ENCODE results near the gene SH2D6. TPM values are rescaled to one million over a fixed set of nuclear protein-coding genes. Genes with fewer than 3 reads are reported as not detected.
"Not testable (repeated sequence)": the region's sequence is repeated elsewhere in the genome, so short reads cannot be mapped to it uniquely, and the experiment has no call there.

SH2D6 gene
- total RNA-seq, 2 donors from 2014 or later = 0.26 to 15.5 TPM

GRCh38 chr2:85439025-85439472 is 20.5 kb downstream of the SH2D6 start:
- Histone ChIP-seq H3K4me1 (peaks cover 57% of the 10 kb centered on the region), H3K9me3 (no peaks in the 10 kb centered on the region), H3K27ac (peak overlapping the region; percentile 63 to 96 (median 88)), H3K4me3 (no peak overlapping the region), H3K36me3 (replicated peaks in 1 of 2; ENCODE audit: insufficient read depth in 1 of 2, low read depth in 2 of 2) (no peaks in the 10 kb centered on the region), H3K27me3 (no peaks in the 10 kb centered on the region)
- DNase-seq = no peak
- ATAC-seq = no peak
- intact Hi-C loops (cut with DNase I) = no loop called here
- 42 to 47% methylated on average over 5 to 6 of the region's 6 CpGs for WGBS, 2 donors
- TF ChIP-seq POLR2A (IDR thresholded peaks at IDR 0.05) (no peak), CTCF (IDR thresholded peaks at IDR 0.05) (no peak)

DNA sequence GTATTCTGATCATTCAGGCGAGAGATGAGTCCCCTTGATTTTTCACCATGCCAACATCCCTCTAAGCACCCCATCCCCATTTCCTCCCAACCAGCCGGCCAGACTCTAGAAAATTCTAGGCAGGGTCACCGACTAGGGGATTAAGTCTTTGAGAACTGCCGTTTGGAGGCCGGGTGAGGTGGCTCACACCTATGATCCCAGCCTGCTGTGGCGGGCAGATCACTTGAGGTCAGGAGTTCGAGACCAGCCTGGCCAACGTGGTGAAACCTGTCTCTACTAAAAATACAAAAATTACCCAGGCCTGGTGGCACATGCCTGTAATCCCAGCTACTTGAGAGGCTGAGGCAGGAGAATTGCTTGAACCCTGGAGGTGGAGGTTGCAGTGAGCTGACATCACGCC is 21.1 kb downstream of the SH2D6 start:
- H3K4me3 ChIP-seq; H3K36me3 ChIP-seq (replicated peaks in 1 of 2; ENCODE audit: insufficient read depth in 1 of 2, low read depth in 2 of 2); ATAC-seq; H3K9me3 ChIP-seq; DNase-seq; intact Hi-C loops (cut with DNase I); H3K27me3 ChIP-seq: not testable (repeated sequence)
- WGBS, 2 donors = 83 to 93% methylated on average over 8 to 9 of the region's 9 CpGs
- Histone ChIP-seq H3K27ac (peak overlapping the region in 3 of 4 donors; percentile 83 to 96 (median 94)), H3K4me1 (peaks cover 55% of the 10 kb centered on the region)

- Histone ChIP-seq H3K27me3 (no peaks in the 10 kb centered on the region), H3K27ac (peak overlapping the region in 2 of 4 donors; percentile 94 to 96), H3K4me1 (peaks cover 57% of the 10 kb centered on the region), H3K9me3 (no peaks in the 10 kb centered on the region), H3K4me3 (no peak overlapping the region), H3K36me3 (replicated peaks in 1 of 2; ENCODE audit: insufficient read depth in 1 of 2, low read depth in 2 of 2) (no peaks in the 10 kb centered on the region)
- no peak for DNase-seq
- whole genome bisulfite sequencing, 2 donors = 81 to 92% methylated on average over 7 of the region's 7 CpGs
- TF ChIP-seq POLR2A (IDR thresholded peaks at IDR 0.05) (no peak), CTCF (IDR thresholded peaks at IDR 0.05) (no peak)
- ATAC-seq = no peak
- intact Hi-C loops (cut with DNase I) = no loop called here
Observed at GRCh38 chr2:85439986-85440385, 21.5 kb downstream of the SH2D6 start.

DNA sequence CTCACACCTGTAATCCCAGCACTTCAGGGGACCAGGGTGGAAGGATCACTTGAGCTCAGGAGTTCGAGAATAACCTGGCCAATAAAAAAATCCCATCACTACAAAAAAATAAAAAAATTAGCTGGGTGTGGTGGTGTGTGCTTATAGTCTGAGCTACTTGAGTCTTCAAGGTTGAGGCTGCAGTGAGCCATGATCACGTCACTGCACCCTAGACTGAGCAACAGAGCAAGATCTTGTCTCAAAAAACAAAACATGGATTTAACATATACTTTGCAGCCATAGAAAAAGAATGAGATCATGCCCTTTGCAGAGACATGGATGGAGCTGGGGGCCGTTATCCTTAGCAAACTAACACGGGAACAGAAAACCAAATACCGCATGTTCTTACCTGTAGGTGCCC is 22.2 kb downstream of the SH2D6 start:
- ATAC-seq (no peak), DNase-seq (no peak)
- intact Hi-C loops (cut with DNase I) = no loop called here
- no peak for TF ChIP-seq CTCF (IDR thresholded peaks at IDR 0.05)
- TF ChIP-seq POLR2A (IDR thresholded peaks at IDR 0.05) = no peak
- Histone ChIP-seq H3K36me3 (replicated peaks in 1 of 2; ENCODE audit: insufficient read depth in 1 of 2, low read depth in 2 of 2) (no peaks in the 10 kb centered on the region), H3K27me3 (no peaks in the 10 kb centered on the region), H3K4me1 (peaks cover 57% of the 10 kb centered on the region), H3K27ac (no peak overlapping the region), H3K4me3 (no peak overlapping the region), H3K9me3 (no peaks in the 10 kb centered on the region)
- WGBS, 2 donors = 88% methylated on average over 5 of the region's 5 CpGs

GRCh38 chr2:85441864-85442263 is 23.4 kb downstream of the SH2D6 start:
- no peaks in the 10 kb centered on the region for H3K9me3 ChIP-seq
- H3K27ac ChIP-seq = peak overlapping the region in 1 of 4 donors; percentile 49
- H3K4me3 ChIP-seq = no peak overlapping the region
- WGBS, 2 donors = 71 to 82% methylated on average over 4 of the region's 4 CpGs
- DNase-seq (no peak), ATAC-seq (no peak)
- intact Hi-C loops (cut with DNase I) = no loop called here
- H3K27me3 ChIP-seq = no peaks in the 10 kb centered on the region
- H3K4me1 ChIP-seq = peaks cover 57% of the 10 kb centered on the region
- no peaks in the 10 kb centered on the region for H3K36me3 ChIP-seq (replicated peaks in 1 of 2; ENCODE audit: insufficient read depth in 1 of 2, low read depth in 2 of 2)
- no peak for TF ChIP-seq CTCF (IDR thresholded peaks at IDR 0.05)
- no peak for TF ChIP-seq POLR2A (IDR thresholded peaks at IDR 0.05)

Data from body of pancreas (tissue), 4 donors.